B cell (primary cell): Measurements from ENCODE around the gene PIH1D1. TPM values are rescaled to one million over a fixed set of nuclear protein-coding genes. Genes with fewer than 3 reads are reported as not detected.
A peak's percentile ranks its signal among the peaks of the same experiment; 100 is the strongest.
"Not testable (repeated sequence)": the region's sequence is repeated elsewhere in the genome, so short reads cannot be mapped to it uniquely, and the experiment has no call there.

Source experiments
- ATAC-seq: fragments of 200-7000 bp; cut with Tn5 transposase; one replicate; pipeline ENCODE4 v1.10.0; 2021; ENCODE audit warnings: low read depth, mild to moderate bottlenecking, moderate number of reproducible peaks, moderate library complexity
- CTCF ChIA-PET: fragments of 350-600 bp; sonication (Branson Sonifier 250); formaldehyde crosslinking; loops from one replicate; lab custom pipeline; 2021; ENCODE audit warnings: antibody characterized with exemption, inconsistent platforms; lab: Charles Lee
- POLR2A ChIA-PET: fragments of 350-600 bp; sonication (Branson Sonifier 250); formaldehyde crosslinking; loops from one replicate; lab custom pipeline; 2021; ENCODE audit warnings: antibody characterized with exemption; lab: Charles Lee
- DNase-seq: peaks from one replicate; pipeline ENCODE4 v3.0.0; 2013
- H2AFZ ChIP-seq: 2 replicates; pipeline ENCODE4 v1.6.1; 2012; ENCODE audit warnings: mild to moderate bottlenecking, low read depth, low read length; ENCODE audit not compliant: insufficient read depth, poor library complexity, severe bottlenecking
- H3K27ac ChIP-seq, 2 donors: 1 replicate in 1 of 2; 2 replicates in 1 of 2; pipeline ENCODE4 v1.5.1; 2012 to 2013; ENCODE audit warnings: low read length in 2 of 2, mild to moderate bottlenecking in 2 of 2, moderate library complexity in 1 of 2
- H3K27me3 ChIP-seq, 4 experiments: fragments of 200-600 bp in 1 of 4; sonication (generic) in 1 of 4; replicated peaks in 1 of 4; 1 replicate in 2 of 4; 2 replicates in 2 of 4; pipeline versions ENCODE4 v1.6.1 to v1.7.0; 2013 to 2016; ENCODE audit warnings: low read length in 3 of 4, mild to moderate bottlenecking in 2 of 4, mixed read lengths in 1 of 4, moderate library complexity in 1 of 4; ENCODE audit not compliant: insufficient read depth in 4 of 4, control insufficient read depth in 3 of 4; ENCODE audit errors: control extremely low read depth in 1 of 4
- H3K36me3 ChIP-seq, 2 experiments: replicated peaks in 1 of 2; 1 replicate in 1 of 2; 2 replicates in 1 of 2; pipeline versions ENCODE4 v1.6.1 to v1.7.1; 2013; ENCODE audit warnings: low read length in 1 of 2; ENCODE audit not compliant: insufficient read depth in 2 of 2, control insufficient read depth in 1 of 2; ENCODE audit errors: control extremely low read depth in 1 of 2, extremely low read depth in 1 of 2
- H3K4me1 ChIP-seq, 2 donors: fragments of 200-600 bp in 1 of 2; sonication (generic) in 1 of 2; 1 replicate in 1 of 2; 2 replicates in 1 of 2; pipeline versions ENCODE4 v1.5.1 to v1.6.1; 2013 to 2017; ENCODE audit warnings: low read length in 2 of 2; ENCODE audit not compliant: control insufficient read depth in 2 of 2, insufficient read depth in 2 of 2
- H3K4me2 ChIP-seq: replicated peaks from 2 replicates; pipeline ENCODE3; 2012; ENCODE audit warnings: mild to moderate bottlenecking, low read depth, low read length; ENCODE audit not compliant: poor library complexity, severe bottlenecking
- H3K4me3 ChIP-seq, 5 experiments: fragments of 200-600 bp in 1 of 5; sonication (generic) in 1 of 5; 1 replicate in 3 of 5; 2 replicates in 2 of 5; pipeline versions ENCODE4 v1.5.1 to v1.7.0; 2011 to 2016; ENCODE audit warnings: low read length in 4 of 5, mild to moderate bottlenecking in 4 of 5, low read depth in 2 of 5, control low read depth in 1 of 5, moderate library complexity in 1 of 5; ENCODE audit not compliant: insufficient read depth in 1 of 5; ENCODE audit errors: control extremely low read depth in 1 of 5, extremely low read depth in 1 of 5
- H3K79me2 ChIP-seq: fragments of 200-600 bp; sonication (generic); one replicate; pipeline ENCODE4 v1.6.0; 2016; ENCODE audit warnings: low read length; ENCODE audit not compliant: control insufficient read depth, insufficient read depth
- H3K9ac ChIP-seq: fragments of 200-600 bp; sonication (generic); 2 replicates; pipeline ENCODE4 v1.6.1; 2017; ENCODE audit warnings: mild to moderate bottlenecking, low read length, moderate library complexity
- H3K9me3 ChIP-seq, 3 donors: one replicate each; pipeline versions ENCODE4 v1.6.1 to v1.7.1; 2013; ENCODE audit warnings: low read length in 2 of 3; ENCODE audit not compliant: control insufficient read depth in 2 of 3, insufficient read depth in 1 of 3; ENCODE audit errors: control extremely low read depth in 1 of 3
- H4K20me1 ChIP-seq: 2 replicates; pipeline ENCODE4 v1.6.0; 2012; ENCODE audit warnings: mild to moderate bottlenecking, low read length; ENCODE audit not compliant: insufficient read depth, control insufficient read depth, poor library complexity, severe bottlenecking
- H3K27ac Mint-ChIP-seq: one replicate; pipeline ENCODE4 v1.8.0; 2021; ENCODE audit warnings: mixed read lengths
- H3K27me3 Mint-ChIP-seq: one replicate; pipeline ENCODE4 v1.8.0; 2021; ENCODE audit warnings: mixed read lengths
- H3K4me1 Mint-ChIP-seq: one replicate; pipeline ENCODE4 v1.8.0; 2021; ENCODE audit warnings: mixed read lengths
- H3K4me3 Mint-ChIP-seq: one replicate; pipeline ENCODE4 v1.8.0; 2021; ENCODE audit warnings: mixed read lengths
- H3K9me3 Mint-ChIP-seq: one replicate; pipeline ENCODE4 v1.8.0; 2022; ENCODE audit warnings: mixed read lengths; ENCODE audit not compliant: insufficient read depth
- EZH2 ChIP-seq: IDR thresholded peaks from 2 replicates; pipeline ENCODE4 v1.6.1; 2012; ENCODE audit warnings: borderline replicate concordance, low read depth, mild to moderate bottlenecking, moderate library complexity, low read length; ENCODE audit not compliant: insufficient read depth, poor library complexity, severe bottlenecking
- WGBS: methylation state at CpG from one replicate; pipeline ENCODE4 v1.1.5; 2013; ENCODE audit warnings: missing lambda C conversion rate; ENCODE audit not compliant: insufficient coverage; 5-methylcytosine and 5-hydroxymethylcytosine counted together
- intact Hi-C: fragments of 100-400 bp; cut with micrococcal nuclease; formaldehyde crosslinking; loops from one replicate; pipeline ENCODE4 v1.10.0; 2022
- polyA plus RNA-seq: library from polyadenylated mRNA; depleted of rRNA; stranded (reverse); fragments of >200 nt; gene quantifications from 2 replicates; pipeline ENCODE4 v1.2.3, GENCODE V29; 2012
- total RNA-seq, 2 donors: library from RNA; stranded (reverse); fragments of 120-200 nt in 1 of 2; gene quantifications; 1 replicate in 1 of 2; 2 replicates in 1 of 2; pipeline versions ENCODE4 v1.2.3 to v1.2.4, GENCODE V29; 2013 to 2022
- TF ChIP-seq, protein P1 (sequence below): fragments of 200-600 bp; IDR thresholded peaks from one replicate; pipeline ENCODE4 v1.8.0; 2022; ENCODE audit warnings: antibody characterized with exemption, mild to moderate bottlenecking

The PIH1D1 gene
- total and polyA plus RNA-seq, 2 donors (not counting 1 experiment from before 2014, with no cell fraction given): 158 to 184 TPM

DNA sequence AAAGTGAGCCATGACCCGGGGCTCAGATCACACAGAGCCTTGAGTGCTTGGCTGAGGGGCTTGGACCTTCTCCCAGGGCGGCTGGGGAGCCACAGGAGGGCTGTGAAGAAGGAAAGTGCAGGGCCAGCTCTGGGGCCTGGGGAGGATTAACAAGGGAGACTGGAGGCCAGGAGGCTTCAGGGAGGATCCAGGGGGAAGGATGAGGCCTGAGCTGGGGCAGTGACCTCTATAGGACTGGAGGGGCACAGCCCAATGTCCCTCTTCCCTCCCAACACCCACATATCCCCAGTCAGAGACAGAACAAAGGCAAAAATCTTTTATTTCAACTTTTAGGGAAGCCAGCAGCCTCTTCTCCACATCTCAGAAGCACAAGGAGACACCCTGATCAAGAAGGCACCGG lies 5.6 kb downstream of the PIH1D1 start:
- H3K4me3 Mint-ChIP-seq: no peak overlapping the region
- H3K27me3 ChIP-seq: peaks cover 0 to 15% (median 12%) of the 10 kb centered on the region in 4 experiments

DNA sequence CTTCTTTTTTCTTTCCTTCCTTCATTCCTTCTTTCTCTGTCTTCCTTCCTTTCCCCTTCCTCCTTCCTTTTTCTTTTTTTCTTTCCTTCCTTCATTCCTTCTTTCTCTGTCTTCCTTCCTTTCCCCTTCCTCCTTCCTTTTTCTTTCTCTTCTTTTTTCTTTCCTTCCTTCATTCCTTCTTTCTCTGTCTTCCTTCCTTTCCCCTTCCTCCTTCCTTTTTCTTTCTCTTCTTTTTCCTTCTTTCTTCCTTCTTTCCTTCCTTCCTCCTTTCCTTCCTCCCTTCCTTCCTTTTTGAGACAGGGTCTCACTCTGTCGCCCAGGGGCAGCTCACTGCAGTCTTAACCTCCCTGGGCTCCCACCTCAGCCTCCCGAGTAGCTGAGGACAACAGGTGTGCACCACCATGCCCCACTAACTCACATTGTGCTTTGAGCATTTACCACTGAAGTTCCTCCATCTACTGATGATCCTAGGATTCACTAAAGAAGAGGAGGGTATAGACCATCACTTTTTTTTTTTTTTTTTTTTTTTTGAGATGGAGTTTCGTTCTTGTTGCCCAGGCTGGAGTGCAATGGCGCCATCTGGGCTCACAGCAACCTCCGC lies 7.4 kb downstream of the PIH1D1 start:
- Mint-ChIP-seq H3K4me1 (peaks cover 37% of the 10 kb centered on the region), H3K4me3 (peak overlapping the region; percentile 93), H3K27ac (peak overlapping the region; percentile 95), H3K27me3 (peaks cover 30% of the 10 kb centered on the region)
- H4K20me1 ChIP-seq: peaks cover 17% of the 10 kb centered on the region
- CTCF ChIA-PET: interaction anchor here (0.6 to 5.1 kb wide), 15 partner anchors 9 to 419 kb away, joined by 3 to 70 read pairs (median 4); partner anchors contain the start of gene FLT3LG
- peaks cover 0 to 33% of the 10 kb centered on the region in 2 experiments for H3K36me3 ChIP-seq
- H2AFZ ChIP-seq: peak overlapping the region; percentile 97
- peak overlapping the region in 1 of 5 experiments; percentile 77 for H3K4me3 ChIP-seq
- intact Hi-C loops, H3K9me3 Mint-ChIP-seq, H3K79me2 ChIP-seq, DNase-seq, ATAC-seq: not testable (repeated sequence)
- peak overlapping the region; percentile 65 to 72 for H3K27ac ChIP-seq
- peaks cover 18 to 31% of the 10 kb centered on the region in 2 donors for H3K4me1 ChIP-seq
- peaks cover 0 to 14% (median 0%) of the 10 kb centered on the region in 3 donors for H3K9me3 ChIP-seq
- H3K4me2 ChIP-seq: peak overlapping the region; percentile 99
- 90% methylated on average over 2 of the region's 5 CpGs for WGBS
- peak overlapping the region; percentile 89 for H3K9ac ChIP-seq
- POLR2A ChIA-PET: interaction anchor here (0.6 to 2.3 kb wide), 9 partner anchors 9 to 601 kb away, joined by 3 to 20 read pairs (median 5); partner anchors contain the start of gene CD37
- H3K27me3 ChIP-seq: peaks cover 0 to 33% (median 27%) of the 10 kb centered on the region in 4 experiments

More for the DNA sequence above, 5.6 kb downstream of the PIH1D1 start:
- H2AFZ ChIP-seq: no peak overlapping the region
- TF ChIP-seq EZH2: no peak
- TF ChIP-seq, protein P1, sequence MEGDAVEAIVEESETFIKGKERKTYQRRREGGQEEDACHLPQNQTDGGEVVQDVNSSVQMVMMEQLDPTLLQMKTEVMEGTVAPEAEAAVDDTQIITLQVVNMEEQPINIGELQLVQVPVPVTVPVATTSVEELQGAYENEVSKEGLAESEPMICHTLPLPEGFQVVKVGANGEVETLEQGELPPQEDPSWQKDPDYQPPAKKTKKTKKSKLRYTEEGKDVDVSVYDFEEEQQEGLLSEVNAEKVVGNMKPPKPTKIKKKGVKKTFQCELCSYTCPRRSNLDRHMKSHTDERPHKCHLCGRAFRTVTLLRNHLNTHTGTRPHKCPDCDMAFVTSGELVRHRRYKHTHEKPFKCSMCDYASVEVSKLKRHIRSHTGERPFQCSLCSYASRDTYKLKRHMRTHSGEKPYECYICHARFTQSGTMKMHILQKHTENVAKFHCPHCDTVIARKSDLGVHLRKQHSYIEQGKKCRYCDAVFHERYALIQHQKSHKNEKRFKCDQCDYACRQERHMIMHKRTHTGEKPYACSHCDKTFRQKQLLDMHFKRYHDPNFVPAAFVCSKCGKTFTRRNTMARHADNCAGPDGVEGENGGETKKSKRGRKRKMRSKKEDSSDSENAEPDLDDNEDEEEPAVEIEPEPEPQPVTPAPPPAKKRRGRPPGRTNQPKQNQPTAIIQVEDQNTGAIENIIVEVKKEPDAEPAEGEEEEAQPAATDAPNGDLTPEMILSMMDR: no peak
- H3K79me2 ChIP-seq: peaks cover 24% of the 10 kb centered on the region
- H3K4me2 ChIP-seq: no peak overlapping the region
- H3K27ac ChIP-seq: no peak overlapping the region
- H3K9ac ChIP-seq: no peak overlapping the region
- no peak for DNase-seq
- ChIA-PET POLR2A (interaction anchor here (0.6 to 1.6 kb wide), 4 partner anchors 23 to 331 kb away, joined by 3 to 7 read pairs (median 3); partner anchors contain the start of gene CD37), CTCF (interaction anchor here (0.7 to 5.1 kb wide), 6 partner anchors 13 to 224 kb away, joined by 3 to 70 read pairs (median 4); partner anchors contain the start of gene FLT3LG)
- peaks cover 0 to 11% (median 0%) of the 10 kb centered on the region in 3 donors for H3K9me3 ChIP-seq
- Mint-ChIP-seq H3K9me3 (no peaks in the 10 kb centered on the region), H3K27me3 (peaks cover 12% of the 10 kb centered on the region), H3K4me1 (peaks cover 42% of the 10 kb centered on the region), H3K27ac (peak overlapping the region; percentile 56)
- peaks cover 0 to 37% of the 10 kb centered on the region in 2 experiments for H3K36me3 ChIP-seq
- H3K4me3 ChIP-seq: no peak overlapping the region
- H4K20me1 ChIP-seq: peaks cover 21% of the 10 kb centered on the region
- 96% methylated on average over 2 of the region's 3 CpGs for WGBS
- H3K4me1 ChIP-seq: peaks cover 21 to 40% of the 10 kb centered on the region in 2 donors
- intact Hi-C loops: no loop called here
- no peak for ATAC-seq
